ENCODE measurements around the gene RHO.

DNA sequence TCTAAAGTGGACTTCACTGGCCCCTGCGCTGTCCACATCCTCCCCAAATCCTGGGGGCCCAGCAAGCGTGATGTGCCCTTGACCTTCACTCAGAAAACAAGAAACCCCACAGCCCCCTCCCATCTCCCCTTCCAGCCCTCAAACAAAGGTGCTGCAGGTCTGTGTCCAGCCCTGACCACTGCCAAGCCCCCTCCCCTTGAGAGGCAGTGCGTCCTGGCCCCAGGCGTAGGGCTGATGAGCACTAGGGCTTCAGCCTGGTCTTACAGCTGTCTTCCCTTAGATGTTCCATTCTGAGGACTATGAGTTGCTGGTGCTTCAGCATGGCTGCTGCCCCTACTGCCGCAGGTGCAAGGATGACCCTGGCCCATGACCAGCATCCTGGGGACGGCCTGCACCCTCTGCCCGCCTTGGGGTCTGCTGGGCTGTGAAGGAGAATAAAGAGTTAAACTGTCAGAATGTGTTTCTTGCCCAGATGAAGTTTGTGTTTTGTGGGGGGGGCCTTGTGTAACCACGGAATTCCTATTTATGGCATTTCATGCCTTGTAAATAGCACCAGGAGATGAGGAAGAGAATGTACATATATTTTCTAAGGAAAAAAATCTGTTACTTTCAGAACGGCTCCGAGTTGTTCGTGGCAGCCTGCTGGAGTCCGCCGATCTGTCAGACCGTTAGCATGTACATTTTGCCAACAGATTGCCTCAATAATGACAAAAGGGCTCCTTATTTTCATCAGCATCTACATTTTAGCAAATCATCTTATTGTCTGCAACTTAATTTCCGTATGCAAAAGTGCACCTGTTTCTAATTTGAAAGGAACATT, 8.3 kb upstream of the RHO start:
- TF ChIP-seq EZH2 (IDR thresholded peaks at IDR 0.05; ENCODE audit: borderline replicate concordance, low read length), result no peak
- TF ChIP-seq, protein P1, sequence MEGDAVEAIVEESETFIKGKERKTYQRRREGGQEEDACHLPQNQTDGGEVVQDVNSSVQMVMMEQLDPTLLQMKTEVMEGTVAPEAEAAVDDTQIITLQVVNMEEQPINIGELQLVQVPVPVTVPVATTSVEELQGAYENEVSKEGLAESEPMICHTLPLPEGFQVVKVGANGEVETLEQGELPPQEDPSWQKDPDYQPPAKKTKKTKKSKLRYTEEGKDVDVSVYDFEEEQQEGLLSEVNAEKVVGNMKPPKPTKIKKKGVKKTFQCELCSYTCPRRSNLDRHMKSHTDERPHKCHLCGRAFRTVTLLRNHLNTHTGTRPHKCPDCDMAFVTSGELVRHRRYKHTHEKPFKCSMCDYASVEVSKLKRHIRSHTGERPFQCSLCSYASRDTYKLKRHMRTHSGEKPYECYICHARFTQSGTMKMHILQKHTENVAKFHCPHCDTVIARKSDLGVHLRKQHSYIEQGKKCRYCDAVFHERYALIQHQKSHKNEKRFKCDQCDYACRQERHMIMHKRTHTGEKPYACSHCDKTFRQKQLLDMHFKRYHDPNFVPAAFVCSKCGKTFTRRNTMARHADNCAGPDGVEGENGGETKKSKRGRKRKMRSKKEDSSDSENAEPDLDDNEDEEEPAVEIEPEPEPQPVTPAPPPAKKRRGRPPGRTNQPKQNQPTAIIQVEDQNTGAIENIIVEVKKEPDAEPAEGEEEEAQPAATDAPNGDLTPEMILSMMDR (conservative IDR thresholded peaks at IDR 0.05 in 1 of 2, IDR thresholded peaks at IDR 0.05 in 1 of 2; ENCODE audit: extremely low read depth in 1 of 2, insufficient read depth in 1 of 2, low read depth in 1 of 2, low read length in 2 of 2), result no peak
